Stimulated activated CD8-positive, alpha-beta memory T cell treated with anti-CD3 and anti-CD28 coated beads, Interleukin-2, amount 100 ng/mL, for 48 hours (primary cell): ENCODE measurements around the gene COPS8.

ENCODE experiments used
- DNase-seq, 2 donors: peaks; one replicate each; pipeline ENCODE4 v3.0.0-alpha.2; 2020; ENCODE audit warnings: low read depth in 2 of 2

Gene COPS8

GRCh38 chr2:237097911-237098702, 12.4 kb downstream of the COPS8 start:
- no peak for DNase-seq

GRCh38 chr2:237099804-237100203, 14.1 kb downstream of the COPS8 start:
- DNase-seq, result no peak

- DNase-seq, result no peak
Measured at GRCh38 chr2:237101118-237101979, 15.7 kb downstream of the COPS8 start.

GRCh38 chr2:237102428-237102827, 16.7 kb downstream of the COPS8 start:
- DNase-seq, result no peak

- DNase-seq, result no peak
Measured at GRCh38 chr2:237109421-237109934, 23.8 kb downstream of the COPS8 start.

- no peak for DNase-seq
Measured at GRCh38 chr2:237113026-237113795, 27.5 kb downstream of the COPS8 start.

GRCh38 chr2:237115870-237116269, 30.2 kb downstream of the COPS8 start:
- DNase-seq, result no peak

GRCh38 chr2:237116431-237116830, 30.7 kb downstream of the COPS8 start:
- no peak for DNase-seq

GRCh38 chr2:237118025-237118424, 32.3 kb downstream of the COPS8 start:
- DNase-seq, result no peak

- no peak for DNase-seq
Measured at GRCh38 chr2:237118561-237119155, 33.0 kb downstream of the COPS8 start.

- DNase-seq, result no peak
Measured at GRCh38 chr2:237120916-237121315, 35.2 kb downstream of the COPS8 start.

- no peak for DNase-seq
Measured at GRCh38 chr2:237121321-237121720, 35.6 kb downstream of the COPS8 start.

GRCh38 chr2:237122214-237122666, 36.6 kb downstream of the COPS8 start:
- peak; percentile 53 to 62 for DNase-seq

- no peak for DNase-seq
Measured at GRCh38 chr2:237124820-237125219, 39.1 kb downstream of the COPS8 start.

- DNase-seq, result no peak
Measured at GRCh38 chr2:237125967-237126366, 40.3 kb downstream of the COPS8 start.

GRCh38 chr2:237126519-237127174, 41.0 kb downstream of the COPS8 start:
- DNase-seq, result no peak

- DNase-seq, result peak; percentile 34 to 53
Measured at GRCh38 chr2:237128026-237128703, 42.5 kb downstream of the COPS8 start.

GRCh38 chr2:237128845-237129592, 43.3 kb downstream of the COPS8 start:
- DNase-seq, result no peak

- DNase-seq, result no peak
Measured at GRCh38 chr2:237129625-237130263, 44.1 kb downstream of the COPS8 start.
